Measurements from ENCODE around the gene ELOVL5.
"Not testable (repeated sequence)": the region's sequence is repeated elsewhere in the genome, so short reads cannot be mapped to it uniquely, and the experiment has no call there.

ELOVL5 gene

DNA sequence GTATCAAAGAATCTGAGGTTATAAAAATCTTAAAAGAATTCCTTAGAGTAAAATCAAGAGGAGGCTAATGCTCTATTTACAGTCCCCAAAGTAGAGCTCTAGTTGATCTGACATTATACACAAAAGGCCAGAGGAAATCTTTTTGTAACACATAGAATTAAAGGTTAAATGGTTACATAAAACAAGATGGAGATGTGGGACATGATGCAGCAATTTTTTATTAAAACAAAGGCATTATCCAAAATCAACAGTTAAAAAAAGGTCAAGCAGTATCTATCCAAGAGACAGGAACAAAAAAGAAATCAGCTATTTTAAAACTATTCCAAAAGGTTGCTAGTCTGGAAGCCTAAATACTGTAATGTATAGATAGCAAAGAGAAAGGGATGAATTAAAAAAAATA, 20.4 kb downstream of the ELOVL5 start:
- DNase-seq (ENCODE audit: low read depth) = no peak

DNA sequence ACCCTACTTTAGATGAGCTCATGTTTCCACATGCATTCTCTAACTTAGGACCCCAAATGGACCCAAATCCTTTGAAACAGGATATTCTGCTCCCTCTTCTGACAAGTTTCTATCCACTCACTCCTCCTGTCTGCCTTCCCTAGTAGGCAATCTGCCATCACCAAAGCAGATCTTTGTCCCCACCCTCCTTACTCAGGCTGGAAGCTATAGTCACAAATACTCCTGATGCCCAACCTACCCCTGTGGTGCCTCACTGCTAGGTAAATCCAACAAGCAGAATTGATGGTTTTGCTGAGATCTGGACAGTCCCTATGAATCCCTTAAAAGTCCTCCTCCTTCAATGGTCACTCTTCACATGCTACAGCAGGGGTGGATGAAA, 21.7 kb downstream of the ELOVL5 start:
- no peak for DNase-seq (ENCODE audit: low read depth)

DNA sequence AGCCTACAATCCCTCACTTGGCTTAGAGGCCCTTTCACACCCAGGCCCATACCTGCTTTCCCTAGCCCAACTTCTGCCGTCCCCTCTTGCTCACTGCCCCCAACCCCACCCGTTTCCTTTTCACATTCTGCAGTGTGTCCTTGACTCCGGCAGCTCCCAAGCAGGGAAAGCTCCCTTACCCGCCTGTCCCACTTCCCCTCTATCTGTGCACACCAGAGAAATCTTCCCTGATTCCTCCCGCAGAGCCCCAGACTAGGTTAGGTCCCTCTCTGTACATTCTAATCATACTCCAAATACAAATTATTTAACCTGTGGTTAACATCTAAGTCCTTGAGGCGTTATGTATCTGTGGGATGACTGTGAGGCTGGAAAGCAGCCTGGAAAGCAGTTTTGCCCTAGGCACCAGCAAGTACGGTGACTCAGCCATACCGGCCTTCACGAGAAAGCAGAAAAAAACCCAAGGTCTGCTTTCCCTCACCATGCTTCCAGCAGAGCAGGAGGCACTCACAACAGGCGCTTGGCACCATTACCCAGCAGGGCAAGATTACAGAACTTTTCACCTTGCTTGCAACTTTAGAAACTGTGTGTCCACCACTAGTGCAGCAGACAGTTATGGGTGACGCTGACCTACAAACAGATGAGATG, 22.3 kb downstream of the ELOVL5 start:
- DNase-seq (ENCODE audit: low read depth) = no peak

DNA sequence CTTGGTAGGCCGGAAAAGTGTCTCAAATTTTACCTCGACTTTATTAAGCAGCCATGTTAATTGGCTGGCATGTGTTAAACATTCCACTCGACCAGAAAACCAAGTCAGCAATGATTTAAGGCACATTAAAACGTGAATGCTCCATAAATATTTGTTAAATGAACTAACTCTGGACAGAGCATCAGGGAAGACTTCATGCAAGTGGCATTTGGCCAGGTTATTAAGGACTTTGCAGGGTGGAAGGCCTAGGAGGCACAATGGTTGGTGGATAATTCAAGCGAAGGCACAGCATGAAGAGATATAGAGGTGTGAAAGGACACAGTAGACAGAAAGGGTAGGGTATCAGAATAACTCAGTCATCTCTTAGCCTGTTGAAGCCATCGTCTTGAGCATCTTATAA, 23.0 kb downstream of the ELOVL5 start:
- DNase-seq (ENCODE audit: low read depth) = no peak

DNA sequence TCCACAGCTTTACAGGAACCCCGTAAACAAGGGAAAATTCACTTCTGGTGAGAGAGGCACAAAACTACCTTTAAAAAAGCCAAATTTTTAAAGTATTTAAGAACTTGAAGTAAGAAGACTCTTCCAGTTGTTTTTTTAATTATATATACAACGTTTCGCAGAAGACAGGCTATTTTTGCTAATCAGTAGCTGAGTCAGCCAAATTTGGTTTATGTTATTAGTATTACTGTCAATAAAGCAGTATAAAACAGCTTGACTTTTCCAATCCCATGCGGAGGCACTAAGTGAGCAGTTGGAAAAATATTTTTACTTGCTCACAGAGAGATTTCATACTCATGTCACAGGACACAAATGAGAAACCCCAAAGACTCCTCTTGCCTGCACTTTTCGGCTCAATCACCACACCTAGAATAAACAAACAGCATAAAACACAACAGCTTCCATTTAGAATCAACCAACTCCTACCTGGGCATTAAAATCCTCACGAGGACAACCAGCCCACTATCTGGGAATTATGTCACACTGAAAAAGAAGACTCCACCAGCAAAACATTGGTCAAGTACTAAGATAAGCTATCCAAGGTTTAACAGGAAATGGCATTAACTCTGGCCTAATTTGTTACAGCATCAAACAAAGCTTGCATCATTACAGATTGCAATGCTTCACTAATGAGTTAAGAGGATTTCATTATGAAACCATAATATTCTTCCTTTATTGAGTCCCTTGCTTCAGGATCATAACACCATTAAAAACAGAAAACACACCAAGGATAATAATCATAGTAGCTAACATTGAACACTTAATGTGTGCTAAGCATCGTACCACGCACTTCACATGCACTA, 26.3 kb downstream of the ELOVL5 start:
- DNase-seq (ENCODE audit: low read depth) = no peak

DNA sequence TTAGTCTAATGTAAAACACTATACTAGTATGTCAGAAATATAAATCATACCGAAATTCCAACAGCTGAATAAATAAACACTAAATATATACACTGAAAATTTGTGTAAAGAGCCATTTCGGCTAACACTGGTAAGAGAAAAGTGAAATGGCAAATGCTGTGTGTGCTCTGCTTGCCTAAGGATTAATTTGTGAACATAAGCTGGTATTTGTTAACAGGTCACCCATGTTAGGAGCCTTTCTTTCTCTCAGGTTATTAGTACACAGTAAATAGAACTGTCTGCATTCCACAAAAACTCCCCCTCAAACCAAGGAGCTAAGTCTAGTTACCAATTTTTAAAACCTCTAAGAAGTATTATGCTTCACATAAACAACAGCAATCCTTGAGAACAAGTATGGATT, 27.0 kb downstream of the ELOVL5 start:
- no peak for DNase-seq (ENCODE audit: low read depth)

DNA sequence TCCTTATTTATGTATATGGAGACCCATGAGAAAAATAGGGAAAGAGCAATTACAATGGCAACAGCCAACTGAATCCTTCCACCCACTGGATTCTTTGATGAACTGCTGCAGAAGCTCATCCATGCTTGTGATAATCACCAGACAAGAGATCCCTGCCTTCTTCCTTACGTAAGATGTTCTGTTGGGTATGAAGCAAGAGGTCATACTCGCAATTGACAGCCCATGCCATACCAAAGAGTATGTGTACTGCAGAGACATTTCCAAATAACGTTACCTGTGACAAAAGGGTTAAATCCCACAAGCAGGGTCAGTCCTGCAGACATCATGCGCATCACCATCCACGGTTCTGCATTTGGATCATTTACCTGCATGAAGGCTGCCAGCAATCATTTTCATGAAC, 27.8 kb downstream of the ELOVL5 start:
- no peak for DNase-seq (ENCODE audit: low read depth)

DNA sequence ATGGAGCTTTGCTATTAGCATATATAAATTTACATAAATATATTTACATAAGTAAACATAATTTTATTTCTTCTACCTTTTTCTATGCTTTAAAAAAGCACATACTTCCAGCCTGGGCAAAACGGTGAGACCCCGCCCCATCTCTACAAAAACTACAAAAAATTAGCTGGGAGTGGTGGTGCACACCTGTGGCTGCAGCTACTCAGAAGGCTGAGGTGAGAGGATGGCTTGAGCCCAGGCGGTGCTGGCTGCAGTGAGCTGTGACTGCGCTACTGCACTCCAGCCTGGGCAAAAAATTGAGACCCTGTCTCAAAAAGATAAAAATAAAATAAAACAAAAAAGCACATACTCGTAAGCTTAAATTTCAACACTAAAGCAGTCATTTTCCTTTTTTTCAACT, 30.3 kb downstream of the ELOVL5 start:
- no peak for DNase-seq (ENCODE audit: low read depth)

DNA sequence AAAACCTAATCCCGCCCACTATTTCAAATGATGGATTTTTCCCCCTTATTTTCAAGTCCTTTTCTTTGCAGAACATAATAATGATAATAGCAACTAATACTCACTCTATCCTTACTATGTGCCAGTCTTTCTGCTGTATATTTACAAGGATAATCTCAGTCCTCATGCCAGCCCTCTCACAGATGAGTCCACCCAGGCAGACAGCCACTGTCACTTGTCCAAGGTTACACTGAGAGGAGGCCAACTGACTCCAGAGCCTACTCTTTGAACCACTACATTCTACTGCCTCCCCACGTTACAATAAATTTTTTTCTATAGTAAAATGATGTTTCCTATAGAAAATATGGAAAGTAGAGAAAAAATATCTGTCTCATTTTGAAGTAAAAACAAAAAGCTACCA, 30.9 kb downstream of the ELOVL5 start:
- DNase-seq (ENCODE audit: low read depth) = no peak

DNA sequence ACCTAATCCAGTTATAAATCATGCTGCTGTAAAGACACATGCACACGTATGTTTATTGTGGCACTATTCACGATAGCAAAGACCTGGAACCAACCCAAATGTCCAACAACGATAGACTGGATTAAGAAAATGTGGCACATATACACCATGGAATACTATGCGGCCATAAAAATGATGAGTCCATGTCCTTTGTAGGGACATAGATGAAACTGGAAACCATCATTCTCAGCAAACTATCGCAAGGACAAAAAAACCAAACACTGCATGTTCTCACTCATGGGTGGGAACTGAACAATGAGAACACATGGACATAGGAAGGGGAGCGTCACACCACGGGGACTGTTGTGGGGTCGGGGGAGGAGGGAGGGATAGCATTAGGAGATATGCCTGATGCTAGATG, 31.5 kb downstream of the ELOVL5 start:
- DNase-seq (ENCODE audit: low read depth) = not testable (repeated sequence)

DNA sequence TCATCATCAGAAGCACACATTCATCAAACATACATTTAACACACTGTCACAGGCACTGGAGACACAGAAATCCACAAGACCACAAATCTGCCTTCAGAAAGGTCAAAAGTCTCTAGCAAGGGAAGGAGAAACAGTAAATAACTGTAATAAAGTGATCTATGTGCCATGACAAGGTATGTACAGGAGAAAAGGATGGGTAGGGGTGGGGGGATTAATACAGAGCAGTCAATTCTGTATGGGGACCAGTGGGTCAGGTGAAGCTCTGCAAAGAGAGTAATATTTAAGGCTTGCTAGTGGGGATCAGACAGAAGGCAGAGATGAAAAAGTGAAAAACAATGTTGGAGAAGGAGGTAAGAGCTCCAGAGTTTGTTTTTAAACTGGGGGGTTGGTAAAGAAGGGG, 32.6 kb downstream of the ELOVL5 start:
- no peak for DNase-seq (ENCODE audit: low read depth)

DNA sequence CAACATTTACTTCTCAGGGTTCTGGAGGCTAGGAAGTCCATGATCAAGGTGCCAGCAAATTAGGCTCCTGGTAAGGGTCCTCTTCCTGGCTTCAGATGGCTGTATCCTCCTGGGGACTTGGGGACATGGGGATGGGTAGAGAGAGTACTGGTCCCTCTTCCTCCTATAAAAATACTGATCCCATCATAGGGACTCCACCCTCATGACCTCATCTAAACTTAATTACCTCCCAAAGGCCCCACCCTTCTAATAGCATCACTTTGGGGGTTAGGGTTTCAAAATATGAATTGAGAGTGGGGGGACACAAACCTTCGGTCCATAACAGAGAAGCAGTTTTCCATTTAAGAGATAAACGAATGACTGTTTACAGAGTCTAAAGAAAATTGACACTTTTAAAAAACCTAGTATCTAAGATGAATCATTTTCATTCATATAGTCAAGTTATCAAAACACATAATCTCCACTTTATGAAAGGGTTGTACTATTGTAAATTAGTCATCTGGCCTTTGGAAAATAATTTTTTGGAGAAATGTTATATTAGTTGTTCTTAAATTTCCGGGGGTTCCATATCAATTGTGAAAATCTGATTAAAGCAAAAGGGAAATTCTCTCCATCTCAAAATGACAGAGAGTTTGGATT, 33.5 kb downstream of the ELOVL5 start:
- no peak for DNase-seq (ENCODE audit: low read depth)

DNA sequence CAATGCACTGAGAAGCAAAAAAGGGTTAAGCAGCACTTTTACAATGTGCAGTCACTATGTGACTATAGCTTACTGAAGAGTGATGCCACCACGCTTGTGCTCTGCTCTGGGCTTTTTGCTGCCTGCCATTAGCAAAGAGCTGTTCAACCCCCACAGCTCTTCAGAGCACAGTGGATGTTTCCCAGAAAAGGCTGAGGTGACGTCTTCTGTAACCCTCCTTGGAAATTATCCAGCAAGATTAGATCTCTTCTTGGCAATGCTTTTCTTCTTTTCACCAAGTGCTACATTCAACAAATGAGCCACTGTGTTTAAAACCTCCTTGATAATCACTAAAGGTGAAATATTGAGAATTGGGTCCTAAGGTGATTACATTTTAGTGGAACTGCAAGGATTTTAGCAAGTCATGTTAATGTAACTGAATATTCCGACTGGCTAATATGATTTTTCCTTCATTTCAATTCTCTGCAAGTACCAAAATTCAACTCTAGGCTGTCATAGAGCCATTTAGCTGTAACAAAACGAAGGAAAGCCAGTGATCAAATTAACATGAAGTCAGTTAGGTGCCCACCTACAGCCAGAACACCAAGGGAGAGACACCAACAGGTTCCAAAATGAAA, 34.9 kb downstream of the ELOVL5 start:
- DNase-seq (ENCODE audit: low read depth) = no peak

DNA sequence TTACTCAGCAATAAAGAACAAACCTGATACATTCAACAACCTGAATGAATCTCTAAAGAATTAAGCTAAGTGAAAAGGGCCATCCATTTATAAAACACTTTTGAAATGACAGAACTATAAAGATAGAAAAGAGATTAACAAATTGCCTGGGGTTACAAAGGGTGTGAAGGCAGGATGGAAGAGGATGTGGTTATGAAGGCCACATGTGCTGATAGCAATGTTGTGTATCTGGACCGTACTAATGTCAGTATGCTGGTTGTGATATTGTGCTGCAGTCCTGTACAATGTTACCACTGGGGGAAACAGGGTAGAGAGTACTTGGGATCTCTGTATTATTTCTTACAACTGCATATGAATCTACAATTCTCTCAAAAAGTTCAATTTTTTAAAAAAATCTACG, 36.4 kb downstream of the ELOVL5 start:
- no peak for DNase-seq (ENCODE audit: low read depth)

DNA sequence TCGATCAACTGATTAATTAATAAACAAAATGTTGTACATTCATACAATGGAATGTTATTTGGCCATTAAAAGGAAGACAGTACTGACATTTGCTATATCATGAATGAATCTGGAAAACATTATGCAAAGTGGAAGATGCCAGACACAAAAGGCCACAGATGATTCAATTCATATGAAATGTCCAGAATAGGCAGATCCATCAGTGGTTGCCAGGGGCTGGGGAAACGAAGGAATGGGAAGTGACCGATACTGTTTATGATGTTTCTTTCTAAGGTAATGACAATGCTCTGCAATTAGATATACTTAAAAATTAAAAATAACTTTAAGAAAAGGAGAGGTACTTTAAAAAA, 37.2 kb downstream of the ELOVL5 start:
- DNase-seq (ENCODE audit: low read depth) = no peak

DNA sequence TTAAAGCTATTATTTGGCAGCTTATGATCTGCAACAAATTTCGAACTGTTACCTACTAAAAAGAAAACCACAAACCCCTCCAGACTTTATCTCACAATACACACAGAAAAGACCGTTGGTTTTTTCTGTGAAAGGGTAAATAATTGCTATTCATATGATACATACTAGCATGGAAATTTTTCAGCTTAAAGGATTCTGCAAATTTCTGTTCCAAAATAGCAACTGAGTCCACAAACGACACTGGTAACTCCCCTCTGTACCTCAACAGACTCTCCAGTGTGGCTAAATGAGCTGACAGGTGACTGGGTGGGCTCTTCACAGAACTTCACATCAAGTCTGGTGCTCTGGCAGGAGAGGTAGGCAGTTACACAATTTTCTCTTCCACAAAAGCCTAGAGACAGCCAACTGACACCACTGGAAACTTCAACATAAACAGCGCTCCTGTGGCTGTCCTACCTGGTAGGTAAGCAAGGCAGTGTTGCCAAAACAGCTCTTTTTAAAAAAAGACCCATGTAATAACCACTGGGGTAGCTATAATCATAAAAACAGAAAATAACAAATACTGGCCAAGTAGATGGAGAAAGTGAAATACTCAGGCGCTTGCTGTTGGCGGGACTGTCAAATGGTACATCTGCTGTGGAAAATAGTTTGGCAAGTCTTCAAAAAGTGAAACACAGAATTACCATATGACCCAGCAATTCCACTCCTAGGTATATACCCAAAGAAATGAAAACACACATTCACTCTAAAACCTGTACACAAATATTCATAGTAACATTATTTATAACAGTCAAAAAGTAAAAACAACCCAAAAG, 37.8 kb downstream of the ELOVL5 start:
- no peak for DNase-seq (ENCODE audit: low read depth)

DNA sequence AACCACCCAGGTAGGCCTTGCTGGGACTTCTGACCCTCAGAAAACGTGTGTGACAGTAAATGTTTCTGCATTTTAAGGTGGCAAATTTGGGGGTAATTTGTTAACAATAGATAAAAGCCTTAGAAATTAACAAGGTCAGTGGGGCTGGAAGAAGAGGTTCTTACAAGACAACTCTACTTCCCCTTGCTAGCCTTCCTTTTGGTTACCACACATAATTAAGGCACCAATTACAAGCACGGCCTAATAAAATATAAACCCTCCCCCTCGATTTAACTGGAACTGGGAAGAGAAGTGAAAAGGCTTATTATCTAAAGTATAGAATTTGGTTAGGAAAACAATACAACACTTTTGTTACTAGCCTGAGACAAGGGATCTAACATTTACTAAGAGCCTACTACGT, 38.8 kb downstream of the ELOVL5 start:
- DNase-seq (ENCODE audit: low read depth) = no peak

DNA sequence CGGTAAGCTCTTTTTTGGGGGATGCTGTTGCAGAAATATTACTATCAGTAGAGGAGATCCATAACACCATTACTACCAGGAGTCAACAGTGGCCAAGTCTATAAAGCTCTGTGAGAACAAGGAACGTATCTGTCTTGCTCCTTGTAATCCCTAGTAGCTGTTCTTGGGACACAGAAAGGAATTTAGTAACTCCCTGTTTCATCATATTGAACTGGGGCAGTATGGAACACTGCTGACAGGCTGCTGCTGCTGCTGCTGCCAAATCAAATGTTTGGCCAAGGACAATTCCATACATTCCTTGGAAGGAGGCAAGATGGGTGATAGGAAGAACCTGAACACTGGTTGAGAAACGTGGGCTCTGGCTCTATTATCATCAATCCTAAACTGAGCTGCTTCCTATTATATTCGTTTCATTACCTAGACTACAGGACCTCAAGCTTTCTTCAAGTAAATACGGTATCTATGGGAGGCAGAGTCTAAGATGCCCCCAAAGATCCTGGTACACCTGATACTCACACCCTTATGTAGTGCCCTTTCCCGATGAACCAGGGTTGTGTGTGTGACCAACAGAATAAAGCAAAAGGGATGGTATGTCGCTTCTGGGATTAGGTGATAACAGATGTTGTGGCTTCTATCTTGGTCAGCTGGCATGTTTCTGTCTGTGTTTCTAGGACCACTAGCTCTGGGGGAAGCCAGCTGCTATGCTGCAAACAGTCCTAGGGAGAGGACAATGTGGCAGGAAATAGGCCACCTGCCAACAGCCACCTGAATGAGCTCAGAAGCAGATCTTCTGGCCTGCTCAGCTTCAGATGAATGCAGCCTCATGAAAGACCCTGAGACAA, 39.5 kb downstream of the ELOVL5 start:
- no peak for DNase-seq (ENCODE audit: low read depth)

DNA sequence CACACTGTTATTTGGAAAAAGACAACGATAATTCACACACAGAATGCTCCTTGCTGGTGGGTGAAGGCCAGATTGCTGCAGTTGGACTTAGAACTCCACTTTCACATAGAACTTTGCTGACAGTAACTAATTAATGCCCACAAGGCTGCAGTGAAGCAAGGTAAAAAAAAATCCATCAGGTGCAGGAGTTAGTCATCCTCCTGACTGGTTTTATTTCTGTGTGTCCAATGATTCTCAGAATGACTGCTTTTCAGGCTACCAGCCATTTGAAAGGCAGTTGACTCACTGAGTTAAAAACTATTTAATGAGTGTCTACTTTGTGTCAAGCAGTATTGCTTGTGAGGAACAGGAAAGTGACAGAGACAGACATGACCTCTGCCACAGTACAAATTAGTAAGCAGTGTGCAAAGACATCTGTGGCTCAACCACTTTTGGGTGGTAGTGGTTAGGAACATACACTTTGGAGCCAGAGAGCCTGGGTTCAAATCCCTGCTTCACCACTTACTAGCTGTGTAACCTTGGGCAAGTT, 41.9 kb downstream of the ELOVL5 start:
- DNase-seq (ENCODE audit: low read depth) = no peak

DNA sequence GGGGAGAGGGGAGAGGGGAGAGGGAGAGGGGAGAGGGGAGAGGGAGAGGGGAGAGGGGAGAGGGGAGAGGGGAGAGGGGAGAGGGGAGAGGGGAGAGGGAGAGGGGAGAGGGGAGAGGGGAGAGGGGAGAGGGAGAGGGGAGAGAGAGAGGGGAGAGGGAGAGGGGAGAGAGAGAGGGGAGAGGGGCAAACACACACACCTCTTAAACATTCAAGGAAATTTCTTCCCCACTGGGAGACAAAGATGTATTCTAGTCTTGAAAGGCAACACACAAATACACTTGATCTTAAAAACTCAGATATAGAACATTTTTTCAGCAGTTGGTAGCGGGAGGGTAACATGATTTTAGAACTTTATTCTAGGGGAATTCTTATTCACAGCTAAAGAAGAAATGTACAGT, 42.5 kb downstream of the ELOVL5 start:
- not testable (repeated sequence) for DNase-seq (ENCODE audit: low read depth)

DNA sequence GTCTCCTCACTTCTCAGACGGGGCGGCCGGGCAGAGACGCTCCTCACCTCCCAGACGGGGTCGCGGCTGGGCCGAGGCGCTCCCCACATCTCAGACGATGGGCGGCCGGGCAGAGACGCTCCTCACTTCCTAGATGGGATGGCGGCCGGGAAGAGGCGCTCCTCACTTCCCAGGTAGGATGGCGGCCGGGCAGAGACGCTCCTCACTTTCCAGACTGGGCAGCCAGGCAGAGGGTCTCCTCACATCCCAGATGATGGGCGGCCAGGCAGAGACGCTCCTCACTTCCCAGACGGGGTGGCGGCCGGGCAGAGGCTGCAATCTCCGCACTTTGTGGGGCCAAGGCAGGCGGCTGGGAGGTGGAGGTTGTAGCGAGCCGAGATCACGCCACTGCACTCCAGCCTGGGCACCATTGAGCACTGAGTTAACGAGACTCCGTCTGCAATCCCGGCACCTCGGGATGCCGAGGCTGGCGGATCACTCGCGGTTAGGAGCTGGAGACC, 43.2 kb downstream of the ELOVL5 start:
- not testable (repeated sequence) for DNase-seq (ENCODE audit: low read depth)
